Measurements from ENCODE around the gene CENATAC.

DNA sequence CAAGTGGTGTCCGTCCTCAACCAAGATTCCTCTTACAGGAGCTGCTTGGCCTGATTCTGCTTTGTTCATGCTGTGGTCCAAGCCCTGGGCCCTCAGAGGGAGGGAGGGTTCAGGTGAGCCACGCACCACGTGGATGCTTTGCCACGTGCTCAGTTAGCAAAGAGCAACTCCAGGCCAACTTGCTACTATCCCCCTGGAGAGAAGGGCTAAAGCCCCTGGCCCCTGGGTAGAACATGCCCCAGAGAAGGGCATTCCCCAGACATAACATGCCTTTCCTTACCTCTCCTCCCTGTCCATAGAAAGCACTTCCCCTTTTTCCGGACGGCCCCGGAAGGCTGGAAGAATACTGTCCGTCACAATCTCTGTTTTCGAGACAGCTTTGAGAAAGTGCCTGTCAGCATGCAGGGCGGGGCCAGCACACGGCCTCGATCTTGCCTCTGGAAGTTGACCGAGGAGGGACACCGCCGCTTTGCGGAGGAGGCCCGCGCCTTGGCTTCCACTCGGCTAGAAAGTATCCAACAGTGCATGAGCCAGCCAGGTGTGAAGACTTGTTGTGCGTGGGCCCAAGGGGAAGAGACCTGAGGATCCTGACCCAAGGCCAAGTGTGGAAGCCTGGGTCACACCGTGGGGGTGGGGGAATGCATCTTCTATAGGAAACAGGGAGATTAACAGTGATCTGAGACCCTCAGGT, 17.6 kb upstream of the CENATAC start:
- TF ChIP-seq, protein P1, sequence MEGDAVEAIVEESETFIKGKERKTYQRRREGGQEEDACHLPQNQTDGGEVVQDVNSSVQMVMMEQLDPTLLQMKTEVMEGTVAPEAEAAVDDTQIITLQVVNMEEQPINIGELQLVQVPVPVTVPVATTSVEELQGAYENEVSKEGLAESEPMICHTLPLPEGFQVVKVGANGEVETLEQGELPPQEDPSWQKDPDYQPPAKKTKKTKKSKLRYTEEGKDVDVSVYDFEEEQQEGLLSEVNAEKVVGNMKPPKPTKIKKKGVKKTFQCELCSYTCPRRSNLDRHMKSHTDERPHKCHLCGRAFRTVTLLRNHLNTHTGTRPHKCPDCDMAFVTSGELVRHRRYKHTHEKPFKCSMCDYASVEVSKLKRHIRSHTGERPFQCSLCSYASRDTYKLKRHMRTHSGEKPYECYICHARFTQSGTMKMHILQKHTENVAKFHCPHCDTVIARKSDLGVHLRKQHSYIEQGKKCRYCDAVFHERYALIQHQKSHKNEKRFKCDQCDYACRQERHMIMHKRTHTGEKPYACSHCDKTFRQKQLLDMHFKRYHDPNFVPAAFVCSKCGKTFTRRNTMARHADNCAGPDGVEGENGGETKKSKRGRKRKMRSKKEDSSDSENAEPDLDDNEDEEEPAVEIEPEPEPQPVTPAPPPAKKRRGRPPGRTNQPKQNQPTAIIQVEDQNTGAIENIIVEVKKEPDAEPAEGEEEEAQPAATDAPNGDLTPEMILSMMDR (conservative IDR thresholded peaks at IDR 0.05; ENCODE audit: low read depth, low read length), result no peak
- TF ChIP-seq EZH2phosphoT487 (IDR thresholded peaks at IDR 0.05; ENCODE audit: borderline replicate concordance, low read length) (no peak), EZH2 (IDR thresholded peaks at IDR 0.05; ENCODE audit: low read length, unreplicated experiment) (no peak)

All from PC-3 (cell line).